GM21737 (cell line): ENCODE data around the gene WWC2.
"Not testable (repeated sequence)": the region's sequence is repeated elsewhere in the genome, so short reads cannot be mapped to it uniquely, and the experiment has no call there.

Source experiments
- ATAC-seq: cut with Tn5 transposase; IDR thresholded peaks from one replicate; pipeline ENCODE4 v1.9.1; 2021; ENCODE audit warnings: mild to moderate bottlenecking, moderate library complexity; ENCODE audit not compliant: unreplicated experiment

Gene WWC2

DNA sequence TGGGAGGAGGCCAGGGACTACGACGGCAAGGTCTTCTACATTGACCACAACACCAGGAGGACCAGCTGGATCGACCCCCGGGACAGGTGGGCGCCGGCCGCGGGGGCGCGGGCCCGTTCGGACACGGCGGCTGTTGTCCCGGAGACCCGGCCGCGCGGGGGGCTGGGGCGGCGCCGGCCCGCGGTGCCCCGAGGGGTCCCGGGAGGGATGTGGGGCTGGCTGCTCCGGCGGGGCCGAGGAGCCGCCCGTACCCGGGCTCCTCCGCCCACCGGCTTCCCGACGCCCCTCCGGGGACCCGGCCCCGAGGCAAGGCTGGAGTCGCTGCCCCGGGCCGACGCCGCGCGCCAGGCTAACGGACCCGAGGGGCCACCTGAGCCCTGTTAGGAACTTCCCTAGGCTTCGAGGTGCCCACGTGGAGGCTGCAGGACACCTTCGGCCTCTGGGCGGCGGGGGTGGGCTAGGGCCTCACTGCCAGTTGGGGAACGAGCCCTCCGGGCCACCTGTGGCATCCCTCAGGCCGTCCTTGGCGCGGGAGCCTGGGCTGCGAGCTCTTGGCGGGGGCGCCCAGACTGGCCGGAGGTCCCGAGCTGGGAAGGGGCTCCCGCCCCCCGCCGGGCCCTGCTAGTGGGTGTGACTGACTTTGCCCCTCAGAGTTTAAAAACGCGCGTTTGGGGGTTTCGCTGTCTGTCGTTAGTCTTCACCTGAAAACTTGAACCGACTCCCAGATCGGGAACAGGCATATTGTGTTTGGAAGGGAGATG lies 660 bp downstream of the WWC2 start:
- no peak for ATAC-seq

DNA sequence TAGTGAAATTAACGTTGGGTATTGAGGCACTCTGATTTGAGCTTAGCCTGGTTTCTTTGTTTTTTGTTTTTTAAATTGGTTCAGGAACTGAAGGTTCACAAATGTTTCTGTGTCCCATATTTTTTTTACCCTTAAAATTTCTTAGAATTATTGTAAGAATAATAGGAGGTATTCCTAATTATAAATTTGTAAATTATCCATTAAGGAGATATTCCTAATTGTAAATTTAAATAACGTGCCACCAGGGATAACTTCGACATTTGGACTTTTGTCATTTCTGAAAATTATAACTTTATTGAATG lies 1.2 kb downstream of the WWC2 start:
- ATAC-seq: no peak

DNA sequence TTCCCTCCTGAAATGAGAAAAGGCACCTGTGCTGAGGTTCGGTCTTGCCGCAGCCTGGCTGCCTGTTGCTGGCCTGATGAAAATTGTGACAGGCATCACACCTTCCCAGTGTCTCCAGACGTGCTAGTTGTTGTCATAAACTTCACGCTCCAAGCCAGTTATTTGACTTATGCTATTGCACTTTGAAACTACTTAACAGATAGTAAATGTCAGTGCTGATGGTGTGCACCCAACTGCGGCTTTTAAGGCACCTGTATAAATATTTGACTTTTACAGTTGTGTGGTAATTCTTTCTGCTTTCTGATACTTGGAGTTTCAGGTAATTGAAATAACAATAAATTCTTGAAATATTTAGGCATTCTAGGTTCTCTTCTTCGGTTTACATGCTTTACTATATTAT lies 1.8 kb downstream of the WWC2 start:
- ATAC-seq: no peak

DNA sequence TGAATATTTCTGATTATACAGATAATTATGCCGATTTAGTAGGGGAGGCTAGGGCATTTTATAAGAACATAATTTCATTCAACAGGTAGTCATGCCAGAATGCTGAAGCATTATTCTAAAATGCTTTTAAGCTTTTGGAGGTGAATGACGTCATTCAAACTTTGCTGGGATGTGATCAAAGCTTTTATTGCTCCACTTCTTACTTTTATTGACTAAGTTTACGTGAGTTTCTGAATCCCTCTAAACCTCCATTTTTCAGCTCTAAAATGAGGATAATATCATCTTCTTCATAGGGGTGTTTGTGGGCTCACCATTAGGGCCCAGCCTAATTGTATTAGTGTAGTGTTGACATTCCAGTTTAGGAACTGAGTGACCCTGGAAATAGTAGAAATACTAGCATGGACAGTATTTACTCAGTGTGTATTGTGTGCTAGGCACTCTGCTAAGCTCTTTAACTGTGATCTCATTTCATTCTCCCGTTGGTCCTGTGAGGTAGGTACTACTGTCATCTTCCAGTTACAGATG lies 3.0 kb downstream of the WWC2 start:
- ATAC-seq: no peak

DNA sequence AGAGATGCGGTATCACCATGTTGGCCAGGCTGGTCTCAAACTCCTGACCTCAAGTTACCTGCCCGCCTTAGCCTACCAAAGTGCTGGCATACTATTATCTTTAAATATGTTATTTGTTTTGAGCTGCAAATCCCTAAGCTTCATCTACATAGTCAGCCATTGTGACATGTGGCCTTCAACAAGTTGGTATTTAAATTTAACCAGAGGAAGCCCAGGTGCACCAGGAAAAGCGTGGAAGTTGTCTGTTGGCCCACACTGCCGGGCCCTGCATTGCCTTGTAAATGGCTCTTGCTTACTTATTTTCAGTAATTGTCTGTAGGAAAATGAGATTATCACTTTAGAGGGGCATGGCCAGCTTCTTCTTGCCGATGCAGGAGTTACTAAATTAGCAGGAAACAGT lies 6.0 kb downstream of the WWC2 start:
- ATAC-seq: no peak

DNA sequence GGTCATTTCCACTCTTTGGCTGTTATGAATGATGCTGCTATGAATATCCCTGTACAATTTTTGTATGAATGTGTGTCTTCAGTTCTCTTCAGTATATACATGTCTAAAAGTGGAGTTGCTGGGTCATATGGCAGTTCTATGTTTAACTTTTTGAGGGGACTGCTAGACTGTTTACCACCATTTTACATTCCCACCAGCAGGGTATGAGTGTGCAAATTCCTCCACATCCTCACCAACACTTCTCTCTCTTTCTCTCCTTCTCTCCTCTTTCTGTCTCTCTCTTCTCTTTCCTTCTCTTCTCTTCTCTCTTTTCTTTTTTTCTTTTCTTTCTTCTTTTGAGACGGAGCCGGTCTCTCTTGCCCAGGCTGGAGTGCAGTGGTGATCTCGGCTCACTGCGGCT lies 7.8 kb downstream of the WWC2 start:
- no peak for ATAC-seq

DNA sequence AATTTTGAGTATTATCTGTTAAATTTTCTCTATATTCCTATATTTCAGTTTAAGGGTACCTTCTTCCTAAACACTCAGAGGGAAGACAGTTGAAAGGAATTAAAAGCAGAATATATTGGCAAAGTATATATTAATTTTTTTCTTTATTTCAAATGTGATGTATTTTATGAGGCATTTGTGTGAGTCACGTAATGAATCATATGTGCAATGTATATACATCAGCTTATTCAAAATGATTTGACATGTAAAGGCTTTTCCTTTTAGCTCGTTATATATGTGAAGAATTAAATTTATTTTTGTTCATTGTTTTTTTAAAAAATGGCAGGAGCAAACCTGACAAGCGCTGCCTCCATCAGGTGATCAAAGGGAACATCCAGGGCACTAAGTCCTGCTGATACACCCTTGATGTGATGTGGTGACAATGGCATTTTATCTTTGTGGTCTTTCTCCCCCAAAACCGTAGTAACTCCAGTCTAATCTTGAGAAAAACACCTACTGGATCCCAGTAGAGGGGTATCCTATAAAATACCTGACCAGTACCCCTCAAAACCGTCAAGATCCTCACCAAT lies 8.9 kb downstream of the WWC2 start:
- ATAC-seq: no peak

DNA sequence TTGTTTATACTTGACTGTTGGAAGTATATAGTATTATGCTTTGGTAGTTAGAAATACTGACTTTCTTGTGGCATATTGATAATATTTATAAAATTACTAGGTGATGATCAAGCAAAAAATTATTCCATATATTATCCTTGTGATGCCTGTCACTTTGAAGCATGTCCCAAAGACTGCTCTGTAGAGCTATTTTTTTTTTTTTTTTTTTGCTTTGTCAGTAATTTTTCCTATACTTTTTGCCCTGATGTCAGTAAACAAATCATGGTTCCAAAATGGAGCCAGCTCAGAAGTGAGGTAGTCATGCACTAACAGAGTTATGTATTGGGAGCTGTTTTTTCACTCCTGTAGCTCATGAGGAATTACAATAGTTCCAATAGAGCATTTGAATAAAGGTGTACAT lies 11.2 kb downstream of the WWC2 start:
- ATAC-seq: no peak

DNA sequence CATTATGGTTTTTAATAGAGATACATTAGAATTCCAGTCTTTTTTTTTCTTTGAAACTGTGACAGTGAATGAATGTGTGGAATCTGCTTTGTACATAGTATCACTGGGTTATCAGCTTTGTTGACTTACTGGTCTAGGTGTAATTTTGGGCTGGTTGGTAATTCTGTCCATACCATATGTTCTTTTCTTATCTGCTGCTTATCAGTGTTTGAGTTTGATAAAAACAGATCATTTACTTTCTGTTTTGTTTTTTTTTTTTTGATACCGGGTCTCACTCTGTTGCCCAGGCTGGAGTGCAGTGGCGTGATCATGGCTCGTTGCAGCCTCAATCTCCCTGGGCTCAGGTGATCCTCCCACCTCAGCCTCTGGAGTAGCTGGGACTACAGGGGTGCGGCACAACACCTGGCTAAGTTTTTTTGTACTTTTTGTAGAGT lies 12.4 kb downstream of the WWC2 start:
- ATAC-seq: no peak

DNA sequence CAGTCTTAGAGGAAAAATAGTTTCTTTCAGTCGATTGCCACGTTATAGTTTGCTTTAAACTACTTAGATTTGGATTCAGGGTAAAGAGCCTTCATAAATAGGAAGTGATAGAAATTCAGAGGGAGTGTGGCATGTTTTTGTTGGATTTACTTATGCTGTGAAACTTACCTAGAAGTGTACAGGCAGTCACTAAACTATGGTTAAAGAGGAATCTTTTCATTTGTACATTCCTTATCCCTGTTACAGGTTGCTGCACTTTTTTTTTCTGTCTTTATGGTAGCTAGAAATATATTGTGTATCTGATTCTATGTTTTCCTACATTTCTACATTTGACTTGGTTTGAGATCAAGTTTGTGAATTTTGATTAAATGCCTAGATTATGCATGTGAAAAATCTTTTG lies 19.1 kb downstream of the WWC2 start:
- no peak for ATAC-seq

DNA sequence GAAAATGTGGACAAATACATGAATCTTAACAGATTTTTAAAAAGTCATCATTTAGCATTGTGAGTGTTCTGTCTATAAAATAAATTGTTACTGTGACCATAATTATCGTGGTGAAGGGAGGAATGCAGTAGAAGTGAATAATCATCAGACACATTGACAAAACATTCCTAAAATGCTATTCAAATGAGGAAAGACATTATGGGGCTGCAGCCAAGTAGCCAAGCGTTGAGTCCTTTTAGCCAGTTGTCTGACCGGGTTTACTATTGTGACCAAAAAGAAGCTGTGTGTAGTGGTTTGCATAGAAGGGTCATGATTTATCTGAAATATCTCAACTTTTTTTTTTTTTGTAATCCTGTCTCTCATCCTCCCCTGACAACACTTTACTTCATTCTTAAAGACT lies 19.5 kb downstream of the WWC2 start:
- no peak for ATAC-seq

DNA sequence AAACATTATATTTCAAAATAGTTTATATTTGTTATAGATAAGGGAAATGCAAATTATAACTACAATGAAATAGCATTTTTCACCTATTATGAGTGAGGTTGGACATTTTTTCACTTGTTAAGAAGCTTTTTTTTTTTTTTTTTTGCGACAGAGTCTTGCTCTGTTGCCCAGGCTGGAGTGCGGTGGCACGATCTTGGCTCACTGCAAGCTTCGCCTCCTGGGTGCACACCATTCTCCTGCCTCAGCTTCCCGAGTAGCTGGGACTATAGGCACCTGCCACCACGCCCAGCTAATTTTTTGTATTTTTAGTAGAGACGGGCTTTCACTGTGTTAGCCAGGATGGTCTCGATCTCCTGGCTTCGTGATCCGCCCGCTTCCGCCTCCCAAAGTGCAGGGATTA lies 22.6 kb downstream of the WWC2 start:
- ATAC-seq: not testable (repeated sequence)

DNA sequence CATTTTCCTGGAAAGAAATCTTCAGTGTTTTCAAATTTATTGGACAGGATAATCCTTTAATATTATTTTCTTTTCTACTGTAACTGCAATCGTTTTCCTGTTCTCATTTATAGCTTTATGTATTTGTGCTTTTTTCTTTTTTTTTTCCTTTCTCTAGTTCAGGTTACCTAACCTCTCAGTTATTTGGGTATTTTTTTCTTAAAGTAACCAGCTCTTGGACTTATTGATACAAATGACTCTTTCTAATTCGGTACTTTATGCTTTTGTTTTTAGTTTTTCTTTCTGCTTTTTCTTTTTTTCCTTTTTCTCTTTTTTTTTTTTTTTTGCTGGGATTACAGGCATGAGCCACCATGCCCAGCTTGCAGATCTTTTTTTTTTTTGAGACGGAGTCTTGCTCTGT lies 25.2 kb downstream of the WWC2 start:
- ATAC-seq: no peak

DNA sequence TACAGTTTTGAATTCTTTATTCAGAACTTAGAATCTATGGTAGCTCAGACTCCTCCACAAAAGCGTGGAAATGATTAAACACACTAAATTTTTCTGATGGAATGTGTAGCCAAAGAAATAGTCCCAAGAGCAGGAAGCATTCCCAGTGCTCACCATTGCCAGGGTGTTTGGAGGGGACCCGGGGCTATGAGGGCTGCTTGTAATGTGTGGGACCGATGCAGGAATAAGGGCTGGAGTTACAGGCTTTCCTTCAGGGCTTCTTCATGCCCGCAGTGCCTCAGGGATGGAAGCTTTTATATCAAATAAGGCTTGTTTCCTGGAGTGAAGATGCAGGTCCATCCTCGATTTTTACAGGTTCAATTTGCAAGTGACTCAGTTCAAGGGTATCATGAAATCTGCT lies 25.8 kb downstream of the WWC2 start:
- no peak for ATAC-seq

DNA sequence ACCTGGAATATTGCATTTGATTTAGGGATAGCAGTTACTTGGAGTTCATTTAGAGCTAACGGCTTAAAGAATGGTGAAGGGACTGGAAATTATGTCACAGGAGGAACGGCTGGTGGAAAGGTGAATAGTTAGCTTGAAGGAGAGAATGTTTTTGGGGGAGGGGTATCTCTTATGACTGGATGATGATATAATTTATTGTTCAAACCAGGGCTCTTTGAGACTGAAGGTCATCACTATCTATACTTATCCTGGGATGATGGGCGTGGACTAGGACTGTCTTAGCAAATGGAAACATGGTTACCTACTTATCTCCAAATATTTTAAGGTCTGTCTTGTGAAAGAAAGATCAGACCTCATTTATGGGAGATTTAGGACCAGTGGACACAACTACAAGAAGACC lies 30.1 kb downstream of the WWC2 start:
- no peak for ATAC-seq

DNA sequence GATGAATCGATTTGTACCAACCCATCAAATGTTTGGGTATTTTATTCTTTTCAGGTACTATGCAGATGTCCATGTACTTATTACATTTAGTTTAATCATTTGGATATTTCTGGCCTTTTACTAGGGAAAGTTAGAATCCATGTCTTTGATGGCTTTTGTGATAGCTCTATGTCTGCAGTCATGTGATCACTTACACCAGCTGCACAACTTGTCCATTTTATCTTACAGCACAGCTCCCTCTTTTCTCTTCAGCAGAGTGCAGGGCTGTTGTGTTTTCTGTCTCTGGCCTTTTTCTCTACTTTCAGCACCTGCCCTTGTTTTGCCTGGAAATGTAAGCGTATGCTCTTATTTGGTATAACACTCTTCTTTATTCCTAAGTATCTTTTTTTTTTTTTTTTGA lies 30.6 kb downstream of the WWC2 start:
- no peak for ATAC-seq

DNA sequence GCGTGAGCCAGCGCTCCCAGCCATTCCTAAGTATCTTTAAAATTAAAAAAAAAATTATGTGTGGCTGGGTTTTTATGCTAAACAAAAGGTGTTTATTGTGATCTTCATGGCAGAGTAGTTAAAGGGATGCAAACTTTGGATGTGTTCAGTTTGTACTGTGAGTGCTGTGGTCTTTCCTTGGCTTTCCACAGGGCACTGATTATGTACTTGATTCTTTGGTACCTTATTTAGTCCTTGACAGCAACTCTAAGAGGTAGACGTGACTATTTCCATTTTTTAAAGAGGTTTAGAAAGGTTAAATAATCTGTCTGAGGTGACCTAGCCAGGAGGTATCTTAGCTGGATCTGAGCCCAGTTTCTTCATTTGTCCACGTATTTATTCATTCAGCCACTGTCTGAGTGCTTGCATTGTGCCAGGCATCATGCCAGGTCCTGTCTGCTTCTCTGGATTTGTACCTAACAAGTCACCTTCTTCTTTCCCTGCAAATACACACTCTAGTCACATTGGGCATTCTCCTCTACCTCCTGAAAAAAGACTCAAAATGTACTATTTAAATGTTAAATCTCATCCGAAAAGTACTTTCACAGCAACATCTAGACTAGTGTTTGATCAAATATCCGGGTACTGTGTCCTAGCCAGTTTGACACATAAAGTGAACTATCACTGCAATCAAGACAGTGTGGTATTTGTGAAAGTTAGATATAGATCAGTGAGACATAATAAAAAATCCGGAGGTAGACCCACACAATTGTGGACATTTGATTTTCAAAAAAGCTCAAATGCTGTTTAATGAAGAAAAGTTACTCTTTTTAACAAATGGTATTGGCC lies 31.5 kb downstream of the WWC2 start:
- no peak for ATAC-seq

DNA sequence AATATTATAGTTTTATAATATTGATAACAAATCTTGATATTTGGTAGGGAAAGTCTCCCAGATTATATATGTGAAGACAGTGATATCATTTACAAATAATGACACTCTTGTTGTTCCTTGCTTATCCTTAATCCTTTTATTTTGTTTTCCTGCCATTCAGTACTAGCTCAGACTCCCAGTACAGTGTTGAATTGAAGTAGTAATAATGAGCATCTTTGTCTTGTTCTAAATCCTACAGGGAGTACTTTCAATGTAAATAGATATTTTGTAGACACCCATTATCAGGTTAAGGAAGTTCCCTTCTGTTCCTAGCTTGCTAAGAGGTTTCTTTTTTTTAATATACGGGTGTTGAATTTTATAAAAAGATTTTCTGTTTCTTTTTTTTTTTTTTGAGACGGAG lies 33.0 kb downstream of the WWC2 start:
- ATAC-seq: no peak

DNA sequence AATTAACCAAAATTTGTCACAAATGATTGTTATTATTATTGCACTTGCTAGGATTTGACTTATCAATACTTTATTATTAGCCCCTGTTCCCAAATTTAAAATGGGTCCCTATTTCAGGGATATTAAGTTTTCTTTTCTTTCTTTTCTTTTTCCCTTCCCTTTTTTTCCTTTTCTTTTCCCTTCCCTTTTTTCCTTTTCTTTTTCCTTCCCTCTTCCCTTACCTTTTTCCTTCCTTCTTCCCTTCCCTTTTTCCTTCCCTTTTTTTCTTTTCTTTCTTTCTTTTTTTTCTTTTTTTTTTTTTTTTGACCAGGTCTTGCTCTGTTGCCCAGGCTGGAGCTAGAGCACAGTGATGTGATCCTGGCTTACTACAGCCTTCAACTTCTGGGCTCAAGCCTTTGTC lies 33.8 kb downstream of the WWC2 start:
- ATAC-seq: no peak

DNA sequence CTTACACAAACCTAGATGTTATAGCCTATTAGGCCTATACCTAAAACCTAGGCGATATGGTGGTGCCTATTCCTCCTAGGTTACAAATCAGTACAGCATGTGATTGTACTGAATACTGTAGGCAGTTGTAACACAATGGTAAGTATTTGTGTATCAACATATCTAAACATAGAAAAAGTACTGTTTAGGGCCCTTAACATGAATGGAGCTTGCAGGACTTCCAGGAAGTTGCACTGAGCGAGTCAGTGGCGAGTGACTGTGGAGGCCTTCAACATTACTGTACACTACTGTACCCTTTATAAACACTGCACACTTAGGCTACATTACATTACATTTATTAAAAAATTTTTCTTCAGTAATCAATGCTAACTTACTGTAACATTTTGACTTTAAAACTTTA lies 37.8 kb downstream of the WWC2 start:
- ATAC-seq: no peak

DNA sequence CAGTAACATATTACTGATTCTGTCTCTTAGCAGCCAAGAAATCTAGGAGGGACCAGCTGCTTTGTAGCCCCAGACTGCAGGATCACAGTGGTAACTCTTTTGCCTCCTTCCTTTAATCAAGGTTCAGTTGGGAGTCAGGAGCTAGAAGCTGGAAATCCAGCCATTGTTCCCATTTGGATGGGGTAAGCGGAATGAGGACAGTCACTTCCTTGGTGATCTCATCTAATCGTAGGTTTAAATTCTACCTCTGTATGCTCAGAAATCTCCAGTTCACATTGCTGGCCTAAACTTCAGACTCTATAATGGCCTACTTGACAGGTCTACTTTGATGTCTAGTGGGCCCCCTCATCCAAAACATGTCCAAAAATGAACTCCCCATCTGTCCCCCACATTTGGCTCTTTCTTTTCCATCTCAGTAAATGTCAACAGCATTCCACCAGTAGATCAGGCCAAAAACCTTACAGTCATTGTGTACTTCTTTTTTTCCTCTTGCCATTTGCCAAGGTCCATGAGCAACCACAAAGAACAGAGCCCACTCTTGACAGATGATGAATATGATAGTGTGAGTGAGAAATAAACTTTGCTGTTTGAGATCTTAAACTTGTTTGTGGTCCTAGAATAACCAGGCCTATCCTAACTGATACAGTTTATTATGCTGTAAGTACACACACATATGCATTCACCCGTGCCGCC lies 40.1 kb downstream of the WWC2 start:
- ATAC-seq: no peak
